Nephron (organoid): ENCODE data around the gene ARMC7.
"Not testable (repeated sequence)": the region's sequence is repeated elsewhere in the genome, so short reads cannot be mapped to it uniquely, and the experiment has no call there.

ENCODE experiments used
- H3K27ac Mint-ChIP-seq, 3 experiments: 2 replicates each; pipeline ENCODE4 v1.8.0; 2020; ENCODE audit warnings: mixed read lengths in 3 of 3, mild to moderate bottlenecking in 2 of 3, moderate library complexity in 1 of 3
- H3K27me3 Mint-ChIP-seq: 2 replicates; pipeline ENCODE4 v1.8.0; 2021; ENCODE audit warnings: low read depth, mild to moderate bottlenecking, moderate library complexity, mixed read lengths
- H3K36me3 Mint-ChIP-seq: 2 replicates; pipeline ENCODE4 v1.8.0; 2020; ENCODE audit warnings: low read depth, mixed read lengths
- H3K4me1 Mint-ChIP-seq: 2 replicates; pipeline ENCODE4 v1.8.0; 2020; ENCODE audit warnings: mixed read lengths
- H3K4me3 Mint-ChIP-seq, 3 experiments: 2 replicates each; pipeline ENCODE4 v1.8.0; 2020; ENCODE audit warnings: mild to moderate bottlenecking in 3 of 3, mixed read lengths in 3 of 3, moderate library complexity in 2 of 3
- H3K9me3 Mint-ChIP-seq: 2 replicates; pipeline ENCODE4 v1.8.0; 2020; ENCODE audit warnings: mixed read lengths
- CTCF ChIP-seq, 3 experiments: fragments of 200-600 bp; sonication (generic); IDR thresholded peaks; one replicate each; pipeline ENCODE4 v1.5.0; 2021; ENCODE audit warnings: antibody characterized with exemption in 3 of 3; ENCODE audit not compliant: unreplicated experiment in 3 of 3

Gene ARMC7

GRCh38 chr17:75068750-75069149 is 41.0 kb upstream of the ARMC7 start:
- Mint-ChIP-seq H3K4me3 (no peak overlapping the region), H3K4me1 (peaks cover 9% of the 10 kb centered on the region), H3K27ac (no peak overlapping the region), H3K36me3 (peaks cover 19% of the 10 kb centered on the region), H3K27me3 (no peaks in the 10 kb centered on the region), H3K9me3 (no peaks in the 10 kb centered on the region)
- no peak for TF ChIP-seq CTCF (IDR thresholded peaks at IDR 0.05; ENCODE audit: unreplicated experiment in 3 of 3)

GRCh38 chr17:75069783-75070182 is 40.0 kb upstream of the ARMC7 start:
- Mint-ChIP-seq H3K4me1 (peaks cover 12% of the 10 kb centered on the region), H3K9me3 (no peaks in the 10 kb centered on the region), H3K36me3 (peaks cover 9% of the 10 kb centered on the region), H3K4me3 (no peak overlapping the region), H3K27me3 (no peaks in the 10 kb centered on the region), H3K27ac (no peak overlapping the region)
- TF ChIP-seq CTCF (IDR thresholded peaks at IDR 0.05; ENCODE audit: unreplicated experiment in 3 of 3) = peak; percentile 18 to 37 (median 22)

GRCh38 chr17:75071478-75072271 is 38.1 kb upstream of the ARMC7 start:
- Mint-ChIP-seq H3K27ac (peak overlapping the region in 1 of 3 experiments; percentile 20), H3K4me1 (peaks cover 17% of the 10 kb centered on the region)
- H3K9me3 Mint-ChIP-seq, H3K4me3 Mint-ChIP-seq, H3K27me3 Mint-ChIP-seq, H3K36me3 Mint-ChIP-seq: not testable (repeated sequence)

GRCh38 chr17:75072909-75073308 is 36.9 kb upstream of the ARMC7 start:
- not testable (repeated sequence) for H3K27me3 Mint-ChIP-seq, H3K36me3 Mint-ChIP-seq, H3K27ac Mint-ChIP-seq, H3K4me3 Mint-ChIP-seq, H3K9me3 Mint-ChIP-seq
- peaks cover 17% of the 10 kb centered on the region for H3K4me1 Mint-ChIP-seq

GRCh38 chr17:75073618-75074047 is 36.1 kb upstream of the ARMC7 start:
- no peaks in the 10 kb centered on the region for H3K27me3 Mint-ChIP-seq
- no peaks in the 10 kb centered on the region for H3K9me3 Mint-ChIP-seq
- no peak for TF ChIP-seq CTCF (IDR thresholded peaks at IDR 0.05; ENCODE audit: unreplicated experiment in 3 of 3)
- peaks cover 21% of the 10 kb centered on the region for H3K4me1 Mint-ChIP-seq
- H3K36me3 Mint-ChIP-seq = no peaks in the 10 kb centered on the region
- H3K4me3 Mint-ChIP-seq = no peak overlapping the region
- H3K27ac Mint-ChIP-seq = peak overlapping the region; percentile 25 to 83 (median 75)

- Mint-ChIP-seq H3K4me1 (peaks cover 29% of the 10 kb centered on the region), H3K27ac (peak overlapping the region in 2 of 3 experiments; percentile 37 to 75), H3K9me3 (no peaks in the 10 kb centered on the region), H3K36me3 (no peaks in the 10 kb centered on the region), H3K27me3 (peaks cover 4% of the 10 kb centered on the region), H3K4me3 (no peak overlapping the region)
- TF ChIP-seq CTCF (IDR thresholded peaks at IDR 0.05; ENCODE audit: unreplicated experiment in 3 of 3) = no peak
Measured at GRCh38 chr17:75074532-75074931, 35.2 kb upstream of the ARMC7 start.
